Hepatocyte (in vitro differentiated cells): Measurements from ENCODE around the gene TOP3B.

Source experiments
- CTCF ChIP-seq: fragments of 200-600 bp; sonication (generic); IDR thresholded peaks from 2 replicates; pipeline ENCODE4 v1.5.1; 2016; ENCODE audit warnings: antibody characterized with exemption, mild to moderate bottlenecking; ENCODE audit not compliant: poor library complexity
- EZH2 ChIP-seq: fragments of 200-600 bp; sonication (generic); IDR thresholded peaks from 2 replicates; pipeline ENCODE4 v1.6.1; 2016; ENCODE audit warnings: antibody characterized with exemption, mild to moderate bottlenecking, borderline replicate concordance
- EZH2phosphoT487 ChIP-seq: fragments of 200-600 bp; sonication (generic); IDR thresholded peaks from one replicate; pipeline ENCODE4 v1.6.1; 2018; ENCODE audit warnings: antibody characterized with exemption, mild to moderate bottlenecking, low read depth, moderate library complexity; ENCODE audit not compliant: unreplicated experiment, severe bottlenecking

- TF ChIP-seq CTCF (no peak), EZH2phosphoT487 (no peak), EZH2 (no peak)
Measured at GRCh38 chr22:22027955-22028354, 45.4 kb upstream of the TOP3B start.
